Astrocyte of the cerebellum (primary cell): ENCODE results near the gene EBPL.
"Not testable (repeated sequence)": the region's sequence is repeated elsewhere in the genome, so short reads cannot be mapped to it uniquely, and the experiment has no call there.

Source experiments
- DNase-seq: peaks from one replicate; pipeline ENCODE4 v3.0.0-alpha.2; 2011; ENCODE audit warnings: low read depth
- H3K4me3 ChIP-seq: 2 replicates; pipeline ENCODE4 v1.5.1; 2011; ENCODE audit warnings: mild to moderate bottlenecking, low read depth, low read length, moderate library complexity
- CTCF ChIP-seq: IDR thresholded peaks from 2 replicates; pipeline ENCODE4 v1.5.1; 2012; ENCODE audit warnings: low read length, low read depth, moderate library complexity, mild to moderate bottlenecking; ENCODE audit errors: missing control alignments
- in situ Hi-C: cut with HindIII; loops from 2 replicates; pipeline ENCODE4 v1.10.0; 2017; ENCODE audit warnings: low sequenced_read_pairs

The EBPL gene

GRCh38 chr13:49714757-49715156, 23.5 kb upstream of the EBPL start:
- no peak for DNase-seq
- in situ Hi-C loops: no loop called here
- no peak overlapping the region for H3K4me3 ChIP-seq
- TF ChIP-seq CTCF: no peak

GRCh38 chr13:49711218-49711863, 20.1 kb upstream of the EBPL start:
- in situ Hi-C loops: no loop called here
- no peak overlapping the region for H3K4me3 ChIP-seq
- no peak for TF ChIP-seq CTCF
- no peak for DNase-seq

- DNase-seq, in situ Hi-C loops, H3K4me3 ChIP-seq: not testable (repeated sequence)
These were observed 13.0 kb upstream of the EBPL start for GRCh38 chr13:49704264-49704663.

- in situ Hi-C loops: no loop called here
- no peak for DNase-seq
- H3K4me3 ChIP-seq: no peak overlapping the region
- TF ChIP-seq CTCF: no peak
These were observed 10.2 kb upstream of the EBPL start for GRCh38 chr13:49701491-49701890.

- H3K4me3 ChIP-seq: no peak overlapping the region
- in situ Hi-C loops: no loop called here
- TF ChIP-seq CTCF: no peak
- no peak for DNase-seq
These were observed 6.2 kb upstream of the EBPL start for GRCh38 chr13:49697468-49697867.

- no peak for TF ChIP-seq CTCF
- no peak for DNase-seq
- in situ Hi-C loops: no loop called here
- no peak overlapping the region for H3K4me3 ChIP-seq
These were observed 3.2 kb upstream of the EBPL start for GRCh38 chr13:49694446-49694845.

GRCh38 chr13:49693877-49694276, 2.6 kb upstream of the EBPL start:
- no peak for DNase-seq
- in situ Hi-C loops: no loop called here
- no peak overlapping the region for H3K4me3 ChIP-seq
- no peak for TF ChIP-seq CTCF
